H1 (cell line): ENCODE measurements around the gene TAX1BP1. TPM values are rescaled to one million over a fixed set of nuclear protein-coding genes. Genes with fewer than 3 reads are reported as not detected.

Source experiments
- polyA plus RNA-seq, 7 experiments: library from polyadenylated mRNA; depleted of rRNA in 3 of 7; stranded (reverse) in 5 of 7; unstranded in 2 of 7; fragments of >200 nt in 5 of 7; fragments of 200-250 nt in 2 of 7; gene quantifications; 1 replicate in 5 of 7; 2 replicates in 1 of 7; 4 replicates in 1 of 7; pipeline versions ENCODE4 v1.2.1 to v1.2.3, GENCODE V29; 2011 to 2013; ENCODE audit warnings: missing spikeins in 2 of 7, mixed read lengths in 2 of 7
- total RNA-seq: library from RNA; stranded (reverse); fragmentation: NEBNext Ultra II Directional; extraction: Animal tissue kit (Norgen Biotek cat#: 25700); gene quantifications from 2 replicates; pipeline ENCODE4 v1.2.1, GENCODE V29; 2021

Gene TAX1BP1
- total and polyA plus RNA-seq, 2 of the 8 experiments (the other 6 are each of a cell fraction or from before 2014, with no cell fraction given): 56.0 to 62.7 TPM

Other genes starting within 250 kb of the TAX1BP1 start
- 29.9 and 30.1 TPM in 2 replicates for gene HIBADH, start 77.3 kb upstream of the TAX1BP1 start, total RNA-seq
- gene HIBADH, start 77.3 kb upstream of the TAX1BP1 start, polyA plus RNA-seq (2011; rRNA removed): 28.8 and 39.5 TPM in 2 replicates